ENCODE results near the gene EPHA3. TPM values are rescaled to one million over a fixed set of nuclear protein-coding genes. Genes with fewer than 3 reads are reported as not detected.
A peak's percentile ranks its signal among the peaks of the same experiment; 100 is the strongest.

Gene EPHA3
- total and polyA plus RNA-seq, 10 of the 15 experiments (the other 5 are each of a cell fraction or from before 2014, with no cell fraction given) = 0.03 to 39.0 (median 0.07) TPM; not detected in 4

DNA sequence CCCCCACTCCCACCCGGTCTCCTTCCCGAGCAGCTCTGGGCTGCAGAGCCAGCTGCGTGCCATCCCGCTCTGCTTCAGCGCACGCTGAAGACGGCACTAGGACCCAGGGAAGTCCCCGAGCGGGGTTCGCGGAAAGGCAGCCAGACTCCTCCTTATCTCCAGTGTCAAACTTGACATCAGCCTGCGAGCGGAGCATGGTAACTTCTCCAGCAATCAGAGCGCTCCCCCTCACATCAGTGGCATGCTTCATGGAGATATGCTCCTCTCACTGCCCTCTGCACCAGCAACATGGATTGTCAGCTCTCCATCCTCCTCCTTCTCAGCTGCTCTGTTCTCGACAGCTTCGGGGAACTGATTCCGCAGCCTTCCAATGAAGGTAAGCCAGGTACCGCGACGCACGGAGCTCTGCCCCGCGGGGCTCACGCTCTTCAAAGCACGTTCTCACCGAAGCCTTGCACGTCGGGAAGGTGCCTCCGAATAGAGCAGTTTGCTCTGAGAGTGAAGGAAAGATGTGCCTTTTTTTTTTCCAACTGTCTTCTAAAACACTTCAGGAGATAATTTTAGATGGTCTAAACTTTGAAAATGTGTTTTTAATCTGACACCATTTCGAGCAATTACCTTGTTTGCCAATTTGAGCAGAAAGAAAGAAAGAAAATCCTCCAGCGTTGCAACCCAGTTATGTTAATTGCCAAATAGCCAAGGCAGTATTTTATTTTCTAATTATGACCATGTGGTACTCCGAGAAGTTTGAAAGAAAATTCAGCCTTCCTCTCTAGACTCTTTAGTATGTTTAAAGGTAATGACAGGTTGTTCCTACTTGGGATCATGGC lies at the start of gene EPHA3 (continued):
- TF ChIP-seq, protein P1, sequence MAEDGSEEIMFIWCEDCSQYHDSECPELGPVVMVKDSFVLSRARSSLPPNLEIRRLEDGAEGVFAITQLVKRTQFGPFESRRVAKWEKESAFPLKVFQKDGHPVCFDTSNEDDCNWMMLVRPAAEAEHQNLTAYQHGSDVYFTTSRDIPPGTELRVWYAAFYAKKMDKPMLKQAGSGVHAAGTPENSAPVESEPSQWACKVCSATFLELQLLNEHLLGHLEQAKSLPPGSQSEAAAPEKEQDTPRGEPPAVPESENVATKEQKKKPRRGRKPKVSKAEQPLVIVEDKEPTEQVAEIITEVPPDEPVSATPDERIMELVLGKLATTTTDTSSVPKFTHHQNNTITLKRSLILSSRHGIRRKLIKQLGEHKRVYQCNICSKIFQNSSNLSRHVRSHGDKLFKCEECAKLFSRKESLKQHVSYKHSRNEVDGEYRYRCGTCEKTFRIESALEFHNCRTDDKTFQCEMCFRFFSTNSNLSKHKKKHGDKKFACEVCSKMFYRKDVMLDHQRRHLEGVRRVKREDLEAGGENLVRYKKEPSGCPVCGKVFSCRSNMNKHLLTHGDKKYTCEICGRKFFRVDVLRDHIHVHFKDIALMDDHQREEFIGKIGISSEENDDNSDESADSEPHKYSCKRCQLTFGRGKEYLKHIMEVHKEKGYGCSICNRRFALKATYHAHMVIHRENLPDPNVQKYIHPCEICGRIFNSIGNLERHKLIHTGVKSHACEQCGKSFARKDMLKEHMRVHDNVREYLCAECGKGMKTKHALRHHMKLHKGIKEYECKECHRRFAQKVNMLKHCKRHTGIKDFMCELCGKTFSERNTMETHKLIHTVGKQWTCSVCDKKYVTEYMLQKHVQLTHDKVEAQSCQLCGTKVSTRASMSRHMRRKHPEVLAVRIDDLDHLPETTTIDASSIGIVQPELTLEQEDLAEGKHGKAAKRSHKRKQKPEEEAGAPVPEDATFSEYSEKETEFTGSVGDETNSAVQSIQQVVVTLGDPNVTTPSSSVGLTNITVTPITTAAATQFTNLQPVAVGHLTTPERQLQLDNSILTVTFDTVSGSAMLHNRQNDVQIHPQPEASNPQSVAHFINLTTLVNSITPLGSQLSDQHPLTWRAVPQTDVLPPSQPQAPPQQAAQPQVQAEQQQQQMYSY (CRISPR knock-in tag; IDR thresholded peaks at IDR 0.05) = no peak
- TF ChIP-seq SUZ12 (IDR thresholded peaks at IDR 0.05; ENCODE audit: unreplicated experiment) (no peak), CHD2 (IDR thresholded peaks at IDR 0.05; ENCODE audit: borderline replicate concordance, low read depth, low read length) (no peak), GATAD2B (conservative IDR thresholded peaks at IDR 0.05; ENCODE audit: low read depth) (no peak), HCFC1 (IDR thresholded peaks at IDR 0.05; ENCODE audit: low read length) (no peak), LARP7 (IDR thresholded peaks at IDR 0.05) (no peak), NFYB (IDR thresholded peaks at IDR 0.05; ENCODE audit: insufficient read depth, low read depth, low read length) (no peak), BHLHE40 (IDR thresholded peaks at IDR 0.05; ENCODE audit: borderline replicate concordance in 1 of 2, low read depth in 2 of 2, low read length in 1 of 2) (0 out of 4 replicates have a peak, but pooled peaks of 1 of the 2 experiments have one; percentile 29), CHD4 (IDR thresholded peaks at IDR 0.05) (no peak)
- TF ChIP-seq, protein P2, sequence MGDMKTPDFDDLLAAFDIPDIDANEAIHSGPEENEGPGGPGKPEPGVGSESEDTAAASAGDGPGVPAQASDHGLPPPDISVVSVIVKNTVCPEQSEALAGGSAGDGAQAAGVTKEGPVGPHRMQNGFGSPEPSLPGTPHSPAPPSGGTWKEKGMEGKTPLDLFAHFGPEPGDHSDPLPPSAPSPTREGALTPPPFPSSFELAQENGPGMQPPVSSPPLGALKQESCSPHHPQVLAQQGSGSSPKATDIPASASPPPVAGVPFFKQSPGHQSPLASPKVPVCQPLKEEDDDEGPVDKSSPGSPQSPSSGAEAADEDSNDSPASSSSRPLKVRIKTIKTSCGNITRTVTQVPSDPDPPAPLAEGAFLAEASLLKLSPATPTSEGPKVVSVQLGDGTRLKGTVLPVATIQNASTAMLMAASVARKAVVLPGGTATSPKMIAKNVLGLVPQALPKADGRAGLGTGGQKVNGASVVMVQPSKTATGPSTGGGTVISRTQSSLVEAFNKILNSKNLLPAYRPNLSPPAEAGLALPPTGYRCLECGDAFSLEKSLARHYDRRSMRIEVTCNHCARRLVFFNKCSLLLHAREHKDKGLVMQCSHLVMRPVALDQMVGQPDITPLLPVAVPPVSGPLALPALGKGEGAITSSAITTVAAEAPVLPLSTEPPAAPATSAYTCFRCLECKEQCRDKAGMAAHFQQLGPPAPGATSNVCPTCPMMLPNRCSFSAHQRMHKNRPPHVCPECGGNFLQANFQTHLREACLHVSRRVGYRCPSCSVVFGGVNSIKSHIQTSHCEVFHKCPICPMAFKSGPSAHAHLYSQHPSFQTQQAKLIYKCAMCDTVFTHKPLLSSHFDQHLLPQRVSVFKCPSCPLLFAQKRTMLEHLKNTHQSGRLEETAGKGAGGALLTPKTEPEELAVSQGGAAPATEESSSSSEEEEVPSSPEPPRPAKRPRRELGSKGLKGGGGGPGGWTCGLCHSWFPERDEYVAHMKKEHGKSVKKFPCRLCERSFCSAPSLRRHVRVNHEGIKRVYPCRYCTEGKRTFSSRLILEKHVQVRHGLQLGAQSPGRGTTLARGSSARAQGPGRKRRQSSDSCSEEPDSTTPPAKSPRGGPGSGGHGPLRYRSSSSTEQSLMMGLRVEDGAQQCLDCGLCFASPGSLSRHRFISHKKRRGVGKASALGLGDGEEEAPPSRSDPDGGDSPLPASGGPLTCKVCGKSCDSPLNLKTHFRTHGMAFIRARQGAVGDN (IDR thresholded peaks at IDR 0.05) = no peak
- TF ChIP-seq, protein P3, sequence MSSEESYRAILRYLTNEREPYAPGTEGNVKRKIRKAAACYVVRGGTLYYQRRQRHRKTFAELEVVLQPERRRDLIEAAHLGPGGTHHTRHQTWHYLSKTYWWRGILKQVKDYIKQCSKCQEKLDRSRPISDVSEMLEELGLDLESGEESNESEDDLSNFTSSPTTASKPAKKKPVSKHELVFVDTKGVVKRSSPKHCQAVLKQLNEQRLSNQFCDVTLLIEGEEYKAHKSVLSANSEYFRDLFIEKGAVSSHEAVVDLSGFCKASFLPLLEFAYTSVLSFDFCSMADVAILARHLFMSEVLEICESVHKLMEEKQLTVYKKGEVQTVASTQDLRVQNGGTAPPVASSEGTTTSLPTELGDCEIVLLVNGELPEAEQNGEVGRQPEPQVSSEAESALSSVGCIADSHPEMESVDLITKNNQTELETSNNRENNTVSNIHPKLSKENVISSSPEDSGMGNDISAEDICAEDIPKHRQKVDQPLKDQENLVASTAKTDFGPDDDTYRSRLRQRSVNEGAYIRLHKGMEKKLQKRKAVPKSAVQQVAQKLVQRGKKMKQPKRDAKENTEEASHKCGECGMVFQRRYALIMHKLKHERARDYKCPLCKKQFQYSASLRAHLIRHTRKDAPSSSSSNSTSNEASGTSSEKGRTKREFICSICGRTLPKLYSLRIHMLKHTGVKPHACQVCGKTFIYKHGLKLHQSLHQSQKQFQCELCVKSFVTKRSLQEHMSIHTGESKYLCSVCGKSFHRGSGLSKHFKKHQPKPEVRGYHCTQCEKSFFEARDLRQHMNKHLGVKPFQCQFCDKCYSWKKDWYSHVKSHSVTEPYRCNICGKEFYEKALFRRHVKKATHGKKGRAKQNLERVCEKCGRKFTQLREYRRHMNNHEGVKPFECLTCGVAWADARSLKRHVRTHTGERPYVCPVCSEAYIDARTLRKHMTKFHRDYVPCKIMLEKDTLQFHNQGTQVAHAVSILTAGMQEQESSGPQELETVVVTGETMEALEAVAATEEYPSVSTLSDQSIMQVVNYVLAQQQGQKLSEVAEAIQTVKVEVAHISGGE (CRISPR knock-in tag; IDR thresholded peaks at IDR 0.05) = no peak
- TF ChIP-seq, protein P4, sequence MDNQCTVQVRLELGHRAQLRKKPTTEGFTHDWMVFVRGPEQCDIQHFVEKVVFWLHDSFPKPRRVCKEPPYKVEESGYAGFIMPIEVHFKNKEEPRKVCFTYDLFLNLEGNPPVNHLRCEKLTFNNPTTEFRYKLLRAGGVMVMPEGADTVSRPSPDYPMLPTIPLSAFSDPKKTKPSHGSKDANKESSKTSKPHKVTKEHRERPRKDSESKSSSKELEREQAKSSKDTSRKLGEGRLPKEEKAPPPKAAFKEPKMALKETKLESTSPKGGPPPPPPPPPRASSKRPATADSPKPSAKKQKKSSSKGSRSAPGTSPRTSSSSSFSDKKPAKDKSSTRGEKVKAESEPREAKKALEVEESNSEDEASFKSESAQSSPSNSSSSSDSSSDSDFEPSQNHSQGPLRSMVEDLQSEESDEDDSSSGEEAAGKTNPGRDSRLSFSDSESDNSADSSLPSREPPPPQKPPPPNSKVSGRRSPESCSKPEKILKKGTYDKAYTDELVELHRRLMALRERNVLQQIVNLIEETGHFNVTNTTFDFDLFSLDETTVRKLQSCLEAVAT (IDR thresholded peaks at IDR 0.05) = 0 out of 2 replicates have a peak, but pooled peaks have one; percentile 19
- TF ChIP-seq, protein P5, sequence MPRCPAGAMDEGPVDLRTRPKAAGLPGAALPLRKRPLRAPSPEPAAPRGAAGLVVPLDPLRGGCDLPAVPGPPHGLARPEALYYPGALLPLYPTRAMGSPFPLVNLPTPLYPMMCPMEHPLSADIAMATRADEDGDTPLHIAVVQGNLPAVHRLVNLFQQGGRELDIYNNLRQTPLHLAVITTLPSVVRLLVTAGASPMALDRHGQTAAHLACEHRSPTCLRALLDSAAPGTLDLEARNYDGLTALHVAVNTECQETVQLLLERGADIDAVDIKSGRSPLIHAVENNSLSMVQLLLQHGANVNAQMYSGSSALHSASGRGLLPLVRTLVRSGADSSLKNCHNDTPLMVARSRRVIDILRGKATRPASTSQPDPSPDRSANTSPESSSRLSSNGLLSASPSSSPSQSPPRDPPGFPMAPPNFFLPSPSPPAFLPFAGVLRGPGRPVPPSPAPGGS (IDR thresholded peaks at IDR 0.05; ENCODE audit: borderline replicate concordance, insufficient read depth, low read depth, low read length, poor library complexity, severe bottlenecking) = no peak

Measured in GM12878 (cell line).